ENCODE results near the gene MRPL23. TPM values are rescaled to one million over a fixed set of nuclear protein-coding genes. Genes with fewer than 3 reads are reported as not detected.

MRPL23 gene
- total RNA-seq, 1 experiment from 2014 or later = 109 TPM

GRCh38 chr11:1992111-1992510, 45.0 kb downstream of the MRPL23 start:
- Histone ChIP-seq H2AFZ (ENCODE audit: low read depth, low read length, poor library complexity, severe bottlenecking) (no peak overlapping the region), H3K27ac (ENCODE audit: low read depth, low read length) (no peak overlapping the region), H3K79me2 (ENCODE audit: insufficient read depth, low read length) (no peaks in the 10 kb centered on the region), H3K9me3 (ENCODE audit: control insufficient read depth in 1 of 2, insufficient read depth in 1 of 2, low read depth in 1 of 2, low read length in 2 of 2) (no peaks in the 10 kb centered on the region), H3K9ac (ENCODE audit: low read length) (no peak overlapping the region), H3K27me3 (ENCODE audit: insufficient read depth, low read length) (no peaks in the 10 kb centered on the region), H3K9me2 (ENCODE audit: insufficient read depth) (no peaks in the 10 kb centered on the region), H3K4me3 (replicated peaks in 1 of 2; ENCODE audit: low read depth in 1 of 2, low read length in 2 of 2) (no peak overlapping the region), H3K36me3 (ENCODE audit: control insufficient read depth in 1 of 2, insufficient read depth in 2 of 2, low read length in 2 of 2) (no peaks in the 10 kb centered on the region), H3K4me2 (ENCODE audit: low read length) (no peak overlapping the region), H3K4me1 (ENCODE audit: control insufficient read depth in 1 of 2, insufficient read depth in 2 of 2, low read length in 2 of 2) (no peaks in the 10 kb centered on the region; a peak in 1 of 4 replicates), H4K20me1 (ENCODE audit: insufficient read depth) (no peaks in the 10 kb centered on the region)
- ChIA-PET RAD21 (ENCODE audit: low non-redundant PET in 1 of 2, low total read pairs in 2 of 2, uncharacterized antibody in 2 of 2, unreplicated experiment in 2 of 2) (no interaction called here), CTCF (no interaction called here), POLR2A (no interaction called here)
- ATAC-seq = no peak
- no peak for TF ChIP-seq EGR1 (IDR thresholded peaks at IDR 0.05; ENCODE audit: low read depth)
- TF ChIP-seq REST (IDR thresholded peaks at IDR 0.05; ENCODE audit: low read depth) = no peak
- no peak for TF ChIP-seq SIN3A (IDR thresholded peaks at IDR 0.05; ENCODE audit: low read depth)
- no peak for TF ChIP-seq SRF (IDR thresholded peaks at IDR 0.05; ENCODE audit: low read depth)
- no peak for TF ChIP-seq CBX3 (IDR thresholded peaks at IDR 0.05; ENCODE audit: low read depth)
- TF ChIP-seq ZFX (IDR thresholded peaks at IDR 0.05) = no peak
- no peak for TF ChIP-seq MAX (IDR thresholded peaks at IDR 0.05)
- no peak for TF ChIP-seq ZNF274 (IDR thresholded peaks at IDR 0.05; ENCODE audit: low read depth, low read length)
- no peak for TF ChIP-seq SP1 (IDR thresholded peaks at IDR 0.05; ENCODE audit: low read depth)
- TF ChIP-seq FOSL1 (IDR thresholded peaks at IDR 0.05; ENCODE audit: low read depth) = no peak
- no peak for TF ChIP-seq TCF7L2 (IDR thresholded peaks at IDR 0.05; ENCODE audit: borderline replicate concordance, extremely low read depth, insufficient read depth, insufficient read length)
- TF ChIP-seq JUND (IDR thresholded peaks at IDR 0.05) = no peak
- TF ChIP-seq EZH2phosphoT487 (IDR thresholded peaks at IDR 0.05; ENCODE audit: borderline replicate concordance) = no peak
- no peak for TF ChIP-seq ELF1 (IDR thresholded peaks at IDR 0.05; ENCODE audit: borderline replicate concordance, low read depth)
- no peak for TF ChIP-seq POLR2AphosphoS5 (IDR thresholded peaks at IDR 0.05; ENCODE audit: low read depth, low read length)
- TF ChIP-seq POLR2A (IDR thresholded peaks at IDR 0.05; ENCODE audit: borderline replicate concordance, extremely low read depth, insufficient read depth, insufficient read length) = no peak
- TF ChIP-seq EZH2 (IDR thresholded peaks at IDR 0.05) = no peak
- BruUV-seq (replicated peaks) = no TSS peak
- intact Hi-C loops (cut with micrococcal nuclease) = no loop called here
- DNase-seq (ENCODE audit: low read depth, low spot score) = no peak

Measured in HCT116 (cell line).